GM19351 (cell line): ENCODE measurements around the gene ZFYVE9.
"Not testable (repeated sequence)": the region's sequence is repeated elsewhere in the genome, so short reads cannot be mapped to it uniquely, and the experiment has no call there.

Experiments
- ATAC-seq: cut with Tn5 transposase; IDR thresholded peaks from one replicate; pipeline ENCODE4 v1.9.1; 2021; ENCODE audit warnings: mild to moderate bottlenecking, moderate library complexity; ENCODE audit not compliant: unreplicated experiment

The ZFYVE9 gene, protein sequence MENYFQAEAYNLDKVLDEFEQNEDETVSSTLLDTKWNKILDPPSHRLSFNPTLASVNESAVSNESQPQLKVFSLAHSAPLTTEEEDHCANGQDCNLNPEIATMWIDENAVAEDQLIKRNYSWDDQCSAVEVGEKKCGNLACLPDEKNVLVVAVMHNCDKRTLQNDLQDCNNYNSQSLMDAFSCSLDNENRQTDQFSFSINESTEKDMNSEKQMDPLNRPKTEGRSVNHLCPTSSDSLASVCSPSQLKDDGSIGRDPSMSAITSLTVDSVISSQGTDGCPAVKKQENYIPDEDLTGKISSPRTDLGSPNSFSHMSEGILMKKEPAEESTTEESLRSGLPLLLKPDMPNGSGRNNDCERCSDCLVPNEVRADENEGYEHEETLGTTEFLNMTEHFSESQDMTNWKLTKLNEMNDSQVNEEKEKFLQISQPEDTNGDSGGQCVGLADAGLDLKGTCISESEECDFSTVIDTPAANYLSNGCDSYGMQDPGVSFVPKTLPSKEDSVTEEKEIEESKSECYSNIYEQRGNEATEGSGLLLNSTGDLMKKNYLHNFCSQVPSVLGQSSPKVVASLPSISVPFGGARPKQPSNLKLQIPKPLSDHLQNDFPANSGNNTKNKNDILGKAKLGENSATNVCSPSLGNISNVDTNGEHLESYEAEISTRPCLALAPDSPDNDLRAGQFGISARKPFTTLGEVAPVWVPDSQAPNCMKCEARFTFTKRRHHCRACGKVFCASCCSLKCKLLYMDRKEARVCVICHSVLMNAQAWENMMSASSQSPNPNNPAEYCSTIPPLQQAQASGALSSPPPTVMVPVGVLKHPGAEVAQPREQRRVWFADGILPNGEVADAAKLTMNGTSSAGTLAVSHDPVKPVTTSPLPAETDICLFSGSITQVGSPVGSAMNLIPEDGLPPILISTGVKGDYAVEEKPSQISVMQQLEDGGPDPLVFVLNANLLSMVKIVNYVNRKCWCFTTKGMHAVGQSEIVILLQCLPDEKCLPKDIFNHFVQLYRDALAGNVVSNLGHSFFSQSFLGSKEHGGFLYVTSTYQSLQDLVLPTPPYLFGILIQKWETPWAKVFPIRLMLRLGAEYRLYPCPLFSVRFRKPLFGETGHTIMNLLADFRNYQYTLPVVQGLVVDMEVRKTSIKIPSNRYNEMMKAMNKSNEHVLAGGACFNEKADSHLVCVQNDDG (N-terminal part only)

DNA sequence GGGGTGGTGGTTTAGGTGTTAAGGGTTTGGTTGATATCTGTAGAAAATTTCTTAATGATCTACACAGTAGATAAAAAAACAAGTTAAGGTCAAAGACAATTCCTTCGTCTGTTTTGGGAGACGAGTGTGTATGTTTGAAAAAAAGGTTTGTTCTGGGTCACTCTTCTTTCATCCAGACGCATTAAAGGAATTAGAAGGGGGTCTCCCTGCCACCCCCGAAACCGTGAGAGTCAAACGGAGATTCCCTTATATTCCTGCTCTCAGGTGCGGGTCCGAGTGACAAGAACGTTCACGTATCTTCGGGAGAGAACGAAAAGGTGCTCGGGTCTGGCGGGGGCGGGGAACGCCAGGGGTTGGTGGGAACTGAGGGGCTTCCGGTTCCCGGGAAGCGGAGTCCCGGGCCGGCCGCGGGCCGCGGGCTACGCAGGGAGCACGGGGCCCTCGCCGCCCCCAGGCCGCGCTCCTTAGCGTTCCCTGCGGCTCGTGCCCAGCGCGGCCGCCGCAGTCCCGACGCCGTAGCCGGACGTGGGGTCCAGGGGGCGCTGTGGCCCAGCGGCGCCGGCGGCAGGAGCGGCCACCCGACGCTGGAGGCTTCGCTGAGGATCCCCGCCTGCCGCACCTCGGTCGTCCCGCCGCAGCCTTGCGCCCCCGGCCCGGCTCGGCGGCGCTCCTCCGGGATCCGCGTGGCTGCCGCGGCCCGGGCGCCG lies at the start of gene ZFYVE9:
ZFYVE9 (plus strand) TSS at position 577 of the 707 bp plus-strand sequence. CDS start 91,118 bp downstream, outside the sequence.
- peak; percentile 63 for ATAC-seq

DNA sequence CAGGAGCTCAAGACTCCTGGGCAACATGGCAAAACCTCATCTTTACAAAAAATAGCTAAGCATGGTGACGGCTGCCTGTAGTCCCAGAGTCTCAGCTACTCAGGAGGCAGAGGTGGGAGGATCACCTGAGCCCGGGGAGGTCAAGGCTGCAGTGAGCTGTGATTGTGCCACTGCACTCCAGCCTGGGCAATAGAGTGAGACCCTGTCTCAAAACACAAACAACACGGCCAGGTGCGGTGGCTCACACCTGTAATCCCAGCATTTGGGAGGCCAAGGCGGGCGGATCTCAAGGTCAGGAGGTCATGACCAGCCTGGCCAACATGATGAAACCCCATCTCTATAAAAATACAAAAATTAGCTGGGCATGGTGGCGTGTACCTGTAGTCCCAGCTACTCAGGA lies 47.6 kb upstream of the ZFYVE9 start:
- ATAC-seq: not testable (repeated sequence)

DNA sequence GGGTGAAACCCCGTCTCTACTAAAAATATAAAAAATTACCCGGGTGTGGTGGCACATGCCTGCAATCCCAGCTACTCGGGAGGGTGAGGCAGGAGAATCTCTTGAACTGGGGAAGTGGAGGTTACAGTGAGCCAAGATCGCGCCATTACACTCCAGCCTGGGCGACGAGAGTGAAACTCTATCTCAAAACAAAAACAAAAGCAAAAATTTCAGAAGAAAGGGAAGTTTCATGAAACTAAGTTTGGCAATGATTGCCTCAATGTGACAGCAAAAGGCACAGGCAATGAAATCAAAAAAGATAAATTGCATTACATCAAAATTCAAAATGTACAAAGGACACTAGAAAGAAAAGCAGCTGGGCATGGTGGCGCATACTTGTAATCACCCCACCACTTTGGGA lies 45.7 kb upstream of the ZFYVE9 start:
- ATAC-seq: no peak

DNA sequence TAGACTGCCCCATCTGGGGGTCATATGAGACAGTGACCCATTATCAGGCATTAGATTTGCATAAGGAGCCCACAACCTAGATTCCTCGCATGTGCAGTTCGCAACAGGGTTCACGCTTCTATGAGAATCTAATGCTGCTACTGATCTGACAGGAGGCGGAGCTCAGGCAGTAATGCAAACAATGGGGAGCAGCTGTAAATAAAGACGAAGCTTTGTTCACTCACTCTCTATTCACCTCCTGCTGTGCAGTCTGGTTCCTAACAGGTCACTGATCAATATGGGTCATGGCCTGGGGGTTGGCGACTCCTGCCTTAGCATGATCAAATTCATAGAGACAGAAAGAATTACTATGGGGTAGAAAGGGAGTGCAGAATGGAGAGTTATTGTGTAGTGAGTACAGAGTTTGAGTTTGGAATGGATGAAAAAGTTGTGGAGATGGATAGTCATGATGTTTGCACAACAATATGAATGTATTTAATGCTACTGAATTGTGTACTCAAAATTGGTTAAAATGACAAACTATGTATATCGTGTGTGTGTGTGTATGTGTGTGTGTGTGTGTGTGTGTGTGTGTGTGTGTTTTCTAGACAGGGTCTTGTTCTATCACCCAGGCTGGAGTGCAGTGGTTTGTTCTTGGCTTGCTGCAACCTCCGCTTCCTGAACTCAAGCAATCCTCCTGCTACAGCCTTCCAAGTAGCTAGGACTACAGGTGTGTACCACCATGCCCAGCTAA lies 43.6 kb upstream of the ZFYVE9 start:
- ATAC-seq: no peak

DNA sequence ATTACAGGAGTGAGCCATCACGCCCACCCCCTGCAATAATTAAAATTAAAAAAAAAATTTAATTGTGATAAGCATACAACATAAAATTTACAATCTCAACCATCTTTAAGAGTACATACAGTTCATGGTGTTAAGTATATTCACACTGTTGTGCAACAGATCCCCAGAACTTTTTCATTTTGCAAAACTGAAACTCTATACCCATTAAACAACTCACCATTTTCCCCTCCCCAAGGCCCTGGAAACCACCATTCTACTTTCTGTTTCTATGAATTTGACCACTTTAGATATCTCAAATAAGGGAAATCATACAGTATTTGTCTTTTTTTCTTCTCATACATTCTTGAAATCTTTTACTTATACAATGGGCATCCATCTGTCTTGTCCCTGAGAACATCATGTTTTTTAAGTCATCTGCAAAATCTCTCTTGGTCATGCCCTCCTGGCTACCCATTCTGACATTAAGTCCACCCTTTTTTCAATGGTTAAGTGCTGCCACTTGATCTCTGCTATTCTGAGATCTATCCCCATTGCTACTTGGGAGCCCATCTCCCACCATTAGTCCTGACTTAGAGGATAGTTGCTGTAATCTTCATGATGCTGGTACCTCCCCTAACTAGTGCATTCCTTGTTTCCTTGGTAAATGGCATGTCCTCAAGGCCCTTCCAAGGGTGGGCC lies 39.4 kb upstream of the ZFYVE9 start:
- peak; percentile 56 for ATAC-seq

DNA sequence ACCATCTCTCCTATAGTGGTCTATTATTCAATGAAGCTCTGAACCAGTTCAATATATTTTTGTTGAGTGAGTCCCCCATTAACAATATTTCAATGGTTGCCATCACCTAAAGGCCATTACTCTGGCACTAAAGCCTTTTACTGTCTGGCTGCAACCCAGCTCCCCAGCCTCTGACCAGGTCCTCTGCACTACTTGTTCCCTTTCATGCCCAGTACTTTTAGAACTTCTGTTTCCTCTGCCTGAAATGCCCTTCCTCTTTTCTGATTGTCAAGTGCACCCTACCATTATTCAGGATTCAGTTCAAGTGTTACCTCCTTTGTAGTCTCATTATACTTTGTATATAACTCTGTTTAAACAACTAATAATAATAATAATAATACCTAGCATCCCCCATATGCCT lies 30.4 kb upstream of the ZFYVE9 start:
- ATAC-seq: no peak

DNA sequence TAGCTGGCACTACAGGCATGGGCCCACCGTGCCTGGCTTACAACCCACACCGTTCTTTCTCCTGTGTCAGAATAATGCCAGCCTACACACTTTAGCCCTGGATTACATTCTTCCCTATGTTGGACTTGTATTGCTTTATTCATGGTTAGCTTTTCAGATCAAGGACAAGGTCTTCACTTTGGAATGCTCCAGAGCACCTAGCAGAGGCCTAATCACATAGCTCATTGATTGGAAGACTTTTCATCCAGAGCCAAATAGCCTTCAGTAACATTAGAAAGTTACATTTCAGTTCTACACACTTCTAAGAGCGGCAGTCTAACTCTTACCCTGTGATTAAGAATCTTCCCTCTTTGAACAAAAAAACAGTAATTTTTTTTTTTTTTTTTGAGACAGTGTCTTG lies 29.4 kb upstream of the ZFYVE9 start:
- no peak for ATAC-seq

DNA sequence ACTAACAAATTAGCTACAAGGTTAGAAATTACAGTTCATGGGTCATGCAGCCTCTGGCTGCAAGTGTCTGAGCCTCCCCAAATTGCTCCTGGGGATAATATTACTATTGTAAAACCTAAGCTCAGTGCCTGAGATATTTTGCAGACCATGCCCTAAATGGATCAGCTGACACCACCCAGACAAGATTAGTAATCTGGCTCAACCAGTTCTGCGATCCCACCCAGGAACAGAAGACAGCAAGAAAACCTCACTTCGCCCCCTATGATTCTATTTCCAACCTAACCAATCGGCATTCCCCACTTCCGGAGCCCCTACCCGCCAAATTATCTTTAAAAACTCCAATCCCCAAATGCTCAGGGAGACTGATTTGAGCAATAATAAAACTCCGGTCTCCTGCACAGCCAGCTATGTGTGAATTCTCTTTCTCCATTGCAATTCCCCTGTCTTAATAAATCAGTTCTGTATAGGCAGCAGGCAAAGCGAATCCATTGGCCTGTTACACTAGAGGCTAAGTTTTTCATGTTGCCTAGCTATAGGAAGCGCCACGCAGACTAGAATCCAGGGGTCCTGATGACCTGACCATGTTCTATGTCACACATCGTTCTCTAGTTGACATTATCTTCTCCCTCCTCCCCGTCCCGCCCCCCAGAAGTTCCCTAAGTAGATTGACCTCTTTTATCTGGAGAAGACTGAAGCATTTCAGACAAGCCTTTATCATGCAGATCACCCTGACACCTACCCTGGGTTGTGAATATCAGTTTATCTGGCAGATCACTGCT lies 22.4 kb upstream of the ZFYVE9 start:
- no peak for ATAC-seq

DNA sequence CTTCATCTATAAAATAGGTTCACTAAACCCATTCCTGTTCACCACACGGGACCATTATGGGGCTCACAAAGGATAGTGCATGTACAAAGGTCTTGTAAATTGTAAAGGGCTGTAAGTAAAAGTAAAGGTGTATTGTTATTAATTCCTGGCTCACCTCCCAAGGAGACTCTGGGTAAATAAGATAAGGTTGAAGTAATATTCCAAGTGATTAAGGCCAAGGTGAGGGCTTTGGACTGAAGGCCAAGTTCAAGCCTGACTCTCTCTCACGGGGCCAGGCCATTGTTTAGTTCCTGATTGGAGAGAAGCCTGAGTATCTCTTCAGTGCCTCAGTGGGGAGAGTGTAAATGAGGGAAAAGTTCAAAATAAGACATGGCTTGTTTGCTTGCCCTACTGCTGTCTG lies 19.5 kb upstream of the ZFYVE9 start:
- no peak for ATAC-seq

DNA sequence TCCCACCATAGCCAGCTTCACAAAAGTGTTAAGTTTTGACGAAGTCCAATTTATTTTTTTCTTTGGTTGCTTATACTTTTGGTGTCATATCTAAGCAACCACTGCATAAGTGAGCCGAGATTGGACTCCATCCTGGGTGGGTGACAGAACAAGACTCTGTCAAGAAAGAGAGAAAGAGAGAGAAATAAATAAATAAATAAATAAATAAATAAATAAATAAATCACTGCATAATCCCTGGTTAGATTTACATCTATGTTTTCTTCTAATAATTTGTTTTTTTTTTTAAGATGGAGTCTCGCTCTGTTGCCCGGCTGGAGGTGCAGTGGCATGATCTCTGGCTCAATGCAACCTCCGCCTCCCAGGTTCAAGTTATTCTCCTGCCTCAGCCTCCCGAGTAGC lies 18.3 kb upstream of the ZFYVE9 start:
- ATAC-seq: no peak

DNA sequence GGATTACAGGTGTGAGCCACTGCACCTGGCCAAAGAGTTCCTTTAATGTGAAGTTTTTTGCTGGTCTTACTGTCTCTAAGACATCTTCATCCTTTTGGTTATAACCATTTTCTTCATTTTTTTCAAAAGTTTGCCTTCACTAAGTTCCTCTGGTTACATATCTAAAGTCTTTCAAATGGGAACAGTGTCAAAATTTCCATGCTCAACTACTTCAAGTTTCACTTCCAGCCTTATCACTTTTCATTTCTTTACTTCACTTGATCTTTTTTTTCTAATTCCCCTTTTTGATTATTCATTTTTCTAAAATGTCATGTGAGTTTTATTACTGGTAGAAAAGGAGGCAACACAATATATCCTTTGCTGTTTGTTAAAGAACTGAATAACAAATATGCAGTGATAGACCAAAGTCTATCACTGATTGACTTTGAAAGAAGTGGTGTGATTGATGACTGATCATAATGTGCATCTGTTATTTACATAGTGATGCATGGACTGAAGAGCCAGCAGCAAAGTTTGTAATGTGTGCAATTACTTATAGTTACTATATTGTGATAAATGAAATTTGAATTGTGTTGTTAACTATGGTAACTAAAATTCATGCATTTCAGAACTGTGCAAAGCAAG lies 16.0 kb upstream of the ZFYVE9 start:
- ATAC-seq: no peak

DNA sequence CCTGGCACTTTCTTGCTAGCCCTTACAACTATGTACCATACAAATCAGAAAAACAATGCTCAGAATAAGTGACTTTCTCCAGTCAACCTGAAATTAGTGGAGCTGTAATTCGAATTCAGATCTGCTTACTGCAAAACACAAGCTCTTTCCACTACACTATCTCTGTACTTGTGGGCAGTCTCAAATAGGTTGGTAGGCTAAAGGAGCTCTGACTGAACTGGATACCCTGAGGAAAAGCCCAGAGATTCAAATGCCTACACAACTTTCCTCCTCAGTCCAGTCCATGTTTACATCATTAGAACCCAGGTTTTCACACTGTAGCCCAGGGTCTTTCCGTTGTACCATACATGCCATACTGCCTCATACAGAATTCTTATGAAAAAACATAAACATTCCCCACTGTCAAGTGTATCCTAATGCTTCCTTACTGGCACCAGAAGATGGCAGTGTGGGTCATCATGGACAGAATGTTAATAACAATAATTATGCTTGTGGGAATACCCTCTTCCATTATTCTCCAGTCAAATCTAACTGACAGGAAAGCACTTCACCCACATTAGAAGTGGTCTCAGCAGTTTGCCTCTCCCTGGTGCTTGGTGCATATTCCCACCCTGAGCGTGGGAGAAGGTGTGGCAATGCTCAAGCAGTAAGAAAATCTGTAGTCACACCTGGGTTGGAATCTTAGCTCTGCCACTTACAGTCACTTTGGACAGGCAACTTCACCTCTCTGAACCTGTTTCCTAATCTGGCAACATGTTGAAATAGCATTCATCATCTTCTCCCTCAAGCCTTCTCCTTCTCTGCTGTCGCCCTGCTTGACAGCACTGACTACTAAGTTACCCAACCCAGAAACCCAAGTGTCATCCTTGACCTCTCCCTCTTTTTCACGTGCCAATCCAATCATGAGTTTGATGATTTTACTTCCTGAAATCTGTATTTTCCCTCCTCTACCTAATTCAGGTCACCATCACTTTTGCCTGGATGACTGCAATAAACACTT lies 14.4 kb upstream of the ZFYVE9 start:
- no peak for ATAC-seq

DNA sequence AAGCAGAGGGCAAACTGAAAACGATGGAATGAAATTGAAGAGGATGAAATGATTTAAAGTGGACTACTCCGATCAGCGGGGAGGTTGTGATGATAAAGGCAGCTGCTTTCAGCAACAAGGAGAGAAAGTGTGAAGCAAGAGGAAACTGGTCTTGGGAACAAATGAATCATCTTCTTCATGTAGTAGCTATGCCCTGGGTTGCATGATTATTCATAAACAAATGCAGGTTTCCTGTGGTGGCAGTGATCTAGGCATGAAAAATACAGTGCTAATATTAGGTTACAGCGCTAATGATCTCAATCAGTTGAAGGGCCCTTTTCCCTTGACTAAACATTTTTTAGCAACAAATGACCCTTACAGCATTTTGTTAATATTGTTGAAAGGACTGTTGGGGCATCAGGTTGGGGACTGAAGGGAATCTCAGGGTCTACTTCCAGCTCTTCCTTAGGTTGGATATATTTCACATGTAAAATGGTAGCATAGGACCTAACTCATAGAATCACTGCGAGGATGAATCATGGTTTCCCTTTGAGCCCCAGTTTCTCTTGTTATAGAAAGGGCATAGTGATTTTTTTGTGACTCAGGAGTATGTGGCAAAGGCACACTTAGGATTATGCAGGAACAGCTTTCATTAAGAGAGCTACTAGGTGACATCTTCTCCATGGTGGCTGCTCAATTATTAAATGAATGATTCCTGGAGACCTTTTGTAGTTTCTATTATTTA lies 1.9 kb upstream of the ZFYVE9 start:
- ATAC-seq: peak; percentile 48

DNA sequence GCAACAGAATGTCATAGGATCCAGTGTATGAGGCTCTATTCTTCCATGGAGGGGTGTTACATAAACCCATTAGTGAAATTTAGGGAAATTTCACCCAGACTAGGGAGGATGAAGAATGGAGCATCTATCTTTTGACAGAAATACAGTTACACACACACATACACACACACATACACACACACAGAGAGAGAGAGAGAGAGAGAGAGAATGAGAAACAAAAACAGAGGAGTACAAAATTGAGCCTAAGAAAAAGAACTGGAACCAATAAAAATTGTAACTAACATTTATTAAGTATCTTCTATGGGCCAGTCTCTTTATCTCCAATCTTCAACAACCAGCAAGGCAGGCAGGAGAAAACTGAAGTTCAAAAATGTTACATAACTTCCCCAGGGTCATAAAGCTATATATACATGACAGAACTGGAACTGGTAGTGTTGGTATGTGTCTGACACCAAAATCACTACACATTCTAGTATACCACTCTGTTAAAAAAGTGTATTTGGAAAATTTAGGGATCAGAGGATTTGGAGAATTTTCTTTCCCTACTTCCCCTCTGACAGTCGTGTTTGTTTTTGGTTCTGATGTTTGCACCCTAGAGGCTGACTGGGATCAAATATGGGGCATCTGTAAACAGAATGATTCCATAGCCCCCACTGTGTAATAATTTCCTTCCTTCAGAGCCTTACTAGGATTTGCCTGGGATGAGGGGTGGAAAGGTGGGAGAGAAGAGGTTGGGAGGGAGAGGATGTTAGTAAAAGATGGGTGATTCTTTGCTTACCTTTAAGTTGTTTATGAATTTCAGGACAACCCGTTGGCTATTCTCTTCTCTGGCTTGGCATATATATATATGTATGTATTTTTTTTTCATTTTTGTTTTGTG lies 1.0 kb upstream of the ZFYVE9 start:
- ATAC-seq: no peak
